GM23248 (cell line): ENCODE measurements around the gene PRCP.

Experiments used
- EZH2 ChIP-seq: fragments of 200-600 bp; sonication (generic); IDR thresholded peaks from 2 replicates; pipeline ENCODE4 v1.6.1; 2018; ENCODE audit warnings: antibody characterized with exemption, mild to moderate bottlenecking; ENCODE audit not compliant: insufficient read depth, poor library complexity, severe bottlenecking
- EZH2phosphoT487 ChIP-seq: fragments of 200-600 bp; sonication (generic); IDR thresholded peaks from 2 replicates; pipeline ENCODE4 v1.6.1; 2018; ENCODE audit warnings: antibody characterized with exemption, moderate library complexity, mild to moderate bottlenecking, low read depth; ENCODE audit not compliant: insufficient read depth

DNA sequence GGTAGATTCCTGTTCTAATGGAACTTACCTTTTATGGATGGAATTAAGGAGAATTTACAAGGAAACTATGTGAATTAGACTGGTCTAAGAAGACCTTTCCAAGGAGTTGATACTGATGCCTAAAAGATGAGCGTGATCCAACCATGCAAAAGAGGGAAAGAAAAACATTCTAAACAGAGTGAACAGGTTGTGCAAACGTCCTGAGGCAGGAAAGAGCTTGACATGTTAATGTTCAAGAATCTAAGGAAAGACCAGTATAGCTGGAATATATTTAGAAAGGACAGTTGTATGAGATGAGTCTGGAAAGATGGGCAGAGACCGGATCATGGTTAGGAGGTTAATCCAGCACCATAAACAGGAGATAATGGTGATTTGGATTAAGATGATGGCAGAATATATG lies 2.6 kb upstream of the PRCP start:
- TF ChIP-seq EZH2, result no peak
- TF ChIP-seq EZH2phosphoT487, result no peak
